MM.1S (cell line): Measurements from ENCODE around the gene MYH4.

Experiments used
- DNase-seq: peaks from one replicate; pipeline ENCODE4 v3.0.0-alpha.2; 2015
- H2AFZ ChIP-seq: fragments of 300-600 bp; sonication (generic); 2 replicates; pipeline ENCODE4 v1.6.0; 2016; ENCODE audit warnings: antibody characterized with exemption, low read length
- H3F3A ChIP-seq: fragments of 300-600 bp; sonication (generic); 2 replicates; pipeline ENCODE4 v1.6.1; 2016; ENCODE audit warnings: mild to moderate bottlenecking, antibody characterized with exemption, low read length, moderate library complexity, mixed read lengths; ENCODE audit not compliant: insufficient read depth
- H3K27ac ChIP-seq: fragments of 300-600 bp; sonication (generic); 2 replicates; pipeline ENCODE4 v1.5.1; 2016; ENCODE audit warnings: mild to moderate bottlenecking, low read length
- H3K27me3 ChIP-seq: fragments of 300-600 bp; sonication (generic); replicated peaks from 2 replicates; pipeline ENCODE4 v1.6.0; 2016; ENCODE audit warnings: low read length; ENCODE audit not compliant: insufficient read depth
- H3K36me3 ChIP-seq: fragments of 300-600 bp; sonication (generic); replicated peaks from 2 replicates; pipeline ENCODE4 v1.6.1; 2016; ENCODE audit warnings: mild to moderate bottlenecking, low read length, mixed read lengths; ENCODE audit not compliant: insufficient read depth
- H3K4me1 ChIP-seq: fragments of 300-600 bp; sonication (generic); 2 replicates; pipeline ENCODE4 v1.6.1; 2016; ENCODE audit warnings: low read length, mixed read lengths
- H3K4me2 ChIP-seq: fragments of 300-600 bp; sonication (generic); 2 replicates; pipeline ENCODE4 v1.6.0; 2016; ENCODE audit warnings: low read depth, low read length
- H3K4me3 ChIP-seq: fragments of 300-600 bp; sonication (generic); 2 replicates; pipeline ENCODE4 v1.5.1; 2016; ENCODE audit warnings: low read length, mixed read lengths
- H3K79me2 ChIP-seq: fragments of 300-600 bp; sonication (generic); 2 replicates; pipeline ENCODE4 v1.6.1; 2016; ENCODE audit warnings: mixed run types, low read length, mixed read lengths
- H3K9ac ChIP-seq: fragments of 300-600 bp; sonication (generic); 2 replicates; pipeline ENCODE4 v1.6.1; 2016; ENCODE audit warnings: low read length, mixed read lengths
- H3K9me2 ChIP-seq: fragments of 300-600 bp; sonication (generic); replicated peaks from 2 replicates; pipeline ENCODE4 v1.6.1; 2016; ENCODE audit warnings: mild to moderate bottlenecking, low read length, mixed read lengths; ENCODE audit not compliant: insufficient read depth
- H3K9me3 ChIP-seq: fragments of 300-600 bp; sonication (generic); replicated peaks from 2 replicates; pipeline ENCODE4 v1.6.1; 2016; ENCODE audit warnings: mild to moderate bottlenecking, low read length, mixed read lengths; ENCODE audit not compliant: insufficient read depth
- H4K20me1 ChIP-seq: fragments of 300-600 bp; sonication (generic); 2 replicates; pipeline ENCODE4 v1.6.1; 2016; ENCODE audit warnings: mild to moderate bottlenecking, low read length, moderate library complexity, mixed read lengths; ENCODE audit not compliant: insufficient read depth
- CTCF ChIP-seq: fragments of 300-600 bp; sonication (generic); IDR thresholded peaks from 2 replicates; pipeline ENCODE4 v1.5.1; 2016; ENCODE audit warnings: antibody characterized with exemption, low read length, mixed read lengths
- EZH2 ChIP-seq: fragments of 300-600 bp; sonication (generic); optimal IDR thresholded peaks from 2 replicates; pipeline ENCODE3; 2017; ENCODE audit warnings: low read depth, mild to moderate bottlenecking, antibody characterized with exemption, low read length, mixed read lengths
- EZH2phosphoT487 ChIP-seq: fragments of 300-600 bp; sonication (generic); IDR thresholded peaks from 2 replicates; pipeline ENCODE4 v1.6.1; 2018; ENCODE audit warnings: antibody characterized with exemption, low read length

MYH4 gene

DNA sequence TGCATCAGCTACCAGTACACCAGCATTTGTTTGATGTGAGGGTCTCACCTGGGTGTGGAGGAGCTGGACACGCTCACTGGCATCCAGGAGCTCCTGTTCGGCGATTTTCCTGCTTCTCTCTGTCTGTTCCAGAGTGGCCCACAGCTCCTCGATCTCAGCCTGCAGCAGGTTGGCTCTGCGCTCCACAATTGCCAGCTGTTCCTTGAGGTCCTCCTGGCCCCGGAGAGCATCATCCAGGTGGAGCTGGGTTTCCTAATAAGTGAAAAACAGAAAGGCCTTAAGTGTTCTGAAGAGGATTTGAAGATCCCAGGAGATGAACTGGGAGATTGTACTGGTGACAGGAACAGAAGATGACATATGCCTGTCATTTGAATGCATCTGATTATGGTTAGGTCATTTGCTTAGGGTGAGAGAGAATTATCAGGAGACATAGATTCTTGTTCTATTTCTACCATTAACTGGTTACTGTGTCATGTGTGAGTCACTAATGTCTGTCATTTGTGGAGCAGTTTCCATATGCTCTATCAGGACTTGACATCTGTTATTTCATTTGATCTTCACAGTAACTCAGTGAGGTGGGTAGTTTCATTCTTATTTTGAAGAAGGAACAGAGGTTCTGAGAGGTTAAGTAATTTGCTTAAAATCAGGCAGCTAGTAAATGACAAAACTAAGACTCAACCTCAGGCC is 75.0 kb downstream of the MYH4 start:
- no peaks in the 10 kb centered on the region for H3F3A ChIP-seq
- H3K9ac ChIP-seq: no peak overlapping the region
- no peak overlapping the region for H3K4me3 ChIP-seq
- no peaks in the 10 kb centered on the region for H4K20me1 ChIP-seq
- no peak overlapping the region for H3K4me2 ChIP-seq
- H3K9me2 ChIP-seq: no peaks in the 10 kb centered on the region
- H3K79me2 ChIP-seq: no peaks in the 10 kb centered on the region
- no peaks in the 10 kb centered on the region for H3K27me3 ChIP-seq
- no peaks in the 10 kb centered on the region for H3K4me1 ChIP-seq
- no peaks in the 10 kb centered on the region for H3K36me3 ChIP-seq
- no peak for DNase-seq
- no peak overlapping the region for H2AFZ ChIP-seq
- TF ChIP-seq EZH2phosphoT487 (no peak), CTCF (no peak), EZH2 (no peak)
- H3K27ac ChIP-seq: no peak overlapping the region
- H3K9me3 ChIP-seq: no peaks in the 10 kb centered on the region
